A673 (cell line): ENCODE measurements around the gene BMP8B. TPM values are rescaled to one million over a fixed set of nuclear protein-coding genes. Genes with fewer than 3 reads are reported as not detected.

Source experiments
- BruUV-seq: library from RNA; stranded (reverse); fragments of 400-500 nt; replicated peaks from 2 replicates; lab custom pipeline; 2021; lab: Mats Ljungman, UMichigan
- CTCF ChIA-PET: fragments of 300-600 bp; sonication (Branson Sonifier 250); formaldehyde crosslinking; loops from one replicate; lab custom pipeline; 2022; ENCODE audit warnings: antibody characterized with exemption; lab: Charles Lee
- POLR2A ChIA-PET: fragments of 300-600 bp; sonication (Branson Sonifier 250); formaldehyde crosslinking; loops from one replicate; lab custom pipeline; 2022; ENCODE audit warnings: antibody characterized with exemption; ENCODE audit not compliant: low non-redundant PET; lab: Charles Lee
- DNase-seq: peaks from one replicate; pipeline ENCODE4 v3.0.0-alpha.2; 2015; ENCODE audit warnings: low spot score
- H3K27ac ChIP-seq: fragments of 200-600 bp; sonication (generic); 2 replicates; pipeline ENCODE4 v1.5.1; 2016; ENCODE audit warnings: mixed run types, low read depth, mild to moderate bottlenecking, mixed read lengths, antibody characterized with exemption, low read length; ENCODE audit not compliant: poor library complexity, severe bottlenecking
- H3K27me3 ChIP-seq: fragments of 200-600 bp; sonication (generic); replicated peaks from 2 replicates; pipeline ENCODE4 v1.6.1; 2017; ENCODE audit warnings: mixed run types, low read depth, mild to moderate bottlenecking, mixed read lengths, antibody characterized with exemption, low read length; ENCODE audit not compliant: insufficient read depth, poor library complexity
- H3K36me3 ChIP-seq: fragments of 200-600 bp; sonication (generic); 2 replicates; pipeline ENCODE4 v1.6.1; 2016; ENCODE audit warnings: mixed run types, mild to moderate bottlenecking, mixed read lengths, antibody characterized with exemption, low read length; ENCODE audit not compliant: insufficient read depth, poor library complexity, severe bottlenecking
- H3K4me1 ChIP-seq: fragments of 200-600 bp; sonication (generic); 2 replicates; pipeline ENCODE4 v1.6.1; 2017; ENCODE audit warnings: mixed run types, mild to moderate bottlenecking, mixed read lengths, antibody characterized with exemption, low read length; ENCODE audit not compliant: insufficient read depth, poor library complexity, severe bottlenecking
- H3K4me3 ChIP-seq: fragments of 200-600 bp; sonication (generic); 2 replicates; pipeline ENCODE4 v1.5.1; 2016; ENCODE audit warnings: low read depth, mixed run types, mild to moderate bottlenecking, mixed read lengths, low read length; ENCODE audit not compliant: poor library complexity, severe bottlenecking
- H3K9me3 ChIP-seq: fragments of 200-600 bp; sonication (generic); 2 replicates; pipeline ENCODE4 v1.6.1; 2016; ENCODE audit warnings: mixed run types, low read depth, mild to moderate bottlenecking, mixed read lengths, antibody characterized with exemption, low read length; ENCODE audit not compliant: poor library complexity, severe bottlenecking
- CTCF ChIP-seq: fragments of 300-800, 200-600 bp; sonication (generic); conservative IDR thresholded peaks from 2 replicates; pipeline ENCODE4 v1.5.1; 2017; ENCODE audit warnings: low read depth, mild to moderate bottlenecking, antibody characterized with exemption, low read length, moderate library complexity, mixed read lengths
- EZH2 ChIP-seq: fragments of 200-600 bp; sonication (generic); IDR thresholded peaks from 2 replicates; pipeline ENCODE4 v1.6.1; 2017; ENCODE audit warnings: borderline replicate concordance, low read depth, mild to moderate bottlenecking, mixed read lengths, antibody characterized with exemption, low read length; ENCODE audit not compliant: poor library complexity, severe bottlenecking
- intact Hi-C: fragments of 100-400 bp; cut with micrococcal nuclease; formaldehyde crosslinking; loops from one replicate; pipeline ENCODE4 v1.10.0; 2022; ENCODE audit not compliant: unreplicated experiment
- total RNA-seq: library from RNA; stranded (reverse); gene quantifications from 2 replicates; pipeline ENCODE4 v1.2.3, GENCODE V29; 2021

The BMP8B gene
- total RNA-seq, 1 experiment from 2014 or later = 0.06 TPM

- no peaks in the 10 kb centered on the region for H3K9me3 ChIP-seq
- peaks cover 26% of the 10 kb centered on the region for H3K36me3 ChIP-seq
- POLR2A ChIA-PET = no interaction called here
- H3K27me3 ChIP-seq = no peaks in the 10 kb centered on the region
- no peak overlapping the region for H3K4me3 ChIP-seq
- intact Hi-C loops = no loop called here
- CTCF ChIA-PET = no interaction called here
- no peaks in the 10 kb centered on the region for H3K4me1 ChIP-seq
- TF ChIP-seq CTCF (no peak), EZH2 (no peak)
- DNase-seq = no peak
- no peak overlapping the region for H3K27ac ChIP-seq
- no TSS peak for BruUV-seq
These were observed 46.4 kb upstream of the BMP8B start for GRCh38 chr1:39835110-39835509.

- POLR2A ChIA-PET = no interaction called here
- no peak for TF ChIP-seq EZH2
- no peak for TF ChIP-seq CTCF
These were observed 45.1 kb upstream of the BMP8B start for GRCh38 chr1:39833621-39834385.

GRCh38 chr1:39833121-39833520, 44.5 kb upstream of the BMP8B start:
- ChIA-PET CTCF (no interaction called here), POLR2A (no interaction called here)
- no peak for DNase-seq
- intact Hi-C loops = no loop called here
- H3K9me3 ChIP-seq = no peaks in the 10 kb centered on the region
- no peak overlapping the region for H3K4me3 ChIP-seq
- H3K4me1 ChIP-seq = no peaks in the 10 kb centered on the region
- H3K27ac ChIP-seq = no peak overlapping the region
- TF ChIP-seq EZH2 (no peak), CTCF (no peak)
- no TSS peak for BruUV-seq
- H3K36me3 ChIP-seq = peaks cover 7% of the 10 kb centered on the region
- no peaks in the 10 kb centered on the region for H3K27me3 ChIP-seq

More at GRCh38 chr1:39833621-39834385, 45.1 kb upstream of the BMP8B start:
- intact Hi-C loops = no loop called here
- H3K4me1 ChIP-seq = no peaks in the 10 kb centered on the region
- no TSS peak for BruUV-seq
- H3K4me3 ChIP-seq = no peak overlapping the region
- DNase-seq = no peak
- peaks cover 13% of the 10 kb centered on the region for H3K36me3 ChIP-seq
- H3K27ac ChIP-seq = no peak overlapping the region
- H3K27me3 ChIP-seq = no peaks in the 10 kb centered on the region
- CTCF ChIA-PET = interaction anchor here (0.7 kb wide), 1 partner anchor 11 kb away, joined by 4 read pairs; no protein-coding TSS in a partner anchor
- no peaks in the 10 kb centered on the region for H3K9me3 ChIP-seq
